Measurements from ENCODE around the gene FBRSL1.
"Not testable (repeated sequence)": the region's sequence is repeated elsewhere in the genome, so short reads cannot be mapped to it uniquely, and the experiment has no call there.

FBRSL1 gene

GRCh38 chr12:132525011-132525832 lies 35.3 kb downstream of the FBRSL1 start:
- DNase-seq (ENCODE audit: low read depth in 2 of 2), result no peak

- no peak for DNase-seq (ENCODE audit: low read depth in 2 of 2)
These were observed 36.0 kb downstream of the FBRSL1 start for GRCh38 chr12:132525833-132526455.

- DNase-seq (ENCODE audit: low read depth in 2 of 2), result no peak
These were observed 37.4 kb downstream of the FBRSL1 start for GRCh38 chr12:132527186-132527882.

- no peak for DNase-seq (ENCODE audit: low read depth in 2 of 2)
These were observed 37.9 kb downstream of the FBRSL1 start for GRCh38 chr12:132527883-132528264.

- no peak for DNase-seq (ENCODE audit: low read depth in 2 of 2)
These were observed 38.7 kb downstream of the FBRSL1 start for GRCh38 chr12:132528564-132529106.

- no peak for DNase-seq (ENCODE audit: low read depth in 2 of 2)
These were observed 39.3 kb downstream of the FBRSL1 start for GRCh38 chr12:132529156-132529839.

- no peak for DNase-seq (ENCODE audit: low read depth in 2 of 2)
These were observed 40.0 kb downstream of the FBRSL1 start for GRCh38 chr12:132529906-132530305.

GRCh38 chr12:132530447-132530846 lies 40.5 kb downstream of the FBRSL1 start:
- no peak for DNase-seq (ENCODE audit: low read depth in 2 of 2)

GRCh38 chr12:132530851-132531250 lies 40.9 kb downstream of the FBRSL1 start:
- DNase-seq (ENCODE audit: low read depth in 2 of 2), result no peak

GRCh38 chr12:132532711-132533583 lies 43.0 kb downstream of the FBRSL1 start:
- DNase-seq (ENCODE audit: low read depth in 2 of 2), result not testable (repeated sequence)

GRCh38 chr12:132533584-132533958 lies 43.6 kb downstream of the FBRSL1 start:
- no peak for DNase-seq (ENCODE audit: low read depth in 2 of 2)

GRCh38 chr12:132534076-132534475 lies 44.1 kb downstream of the FBRSL1 start:
- no peak for DNase-seq (ENCODE audit: low read depth in 2 of 2)

- no peak for DNase-seq (ENCODE audit: low read depth in 2 of 2)
These were observed 45.1 kb downstream of the FBRSL1 start for GRCh38 chr12:132535019-132535418.

GRCh38 chr12:132536102-132536876 lies 46.3 kb downstream of the FBRSL1 start:
- DNase-seq (ENCODE audit: low read depth in 2 of 2), result no peak

- no peak for DNase-seq (ENCODE audit: low read depth in 2 of 2)
These were observed 47.1 kb downstream of the FBRSL1 start for GRCh38 chr12:132537049-132537448.

- DNase-seq (ENCODE audit: low read depth in 2 of 2), result no peak
These were observed 48.1 kb downstream of the FBRSL1 start for GRCh38 chr12:132537836-132538662.

GRCh38 chr12:132538663-132538990 lies 48.7 kb downstream of the FBRSL1 start:
- DNase-seq (ENCODE audit: low read depth in 2 of 2), result no peak

- no peak for DNase-seq (ENCODE audit: low read depth in 2 of 2)
These were observed 49.2 kb downstream of the FBRSL1 start for GRCh38 chr12:132539016-132539773.

- no peak for DNase-seq (ENCODE audit: low read depth in 2 of 2)
These were observed 50.5 kb downstream of the FBRSL1 start for GRCh38 chr12:132540436-132540835.
